Measurements from ENCODE around the gene CSE1L. TPM values are rescaled to one million over a fixed set of nuclear protein-coding genes. Genes with fewer than 3 reads are reported as not detected.

CSE1L gene
- total RNA-seq = 89.5 and 95.8 TPM in 2 replicates

GRCh38 chr20:49046087-49046900 lies at the start of gene CSE1L:
TSS of gene CSE1L (plus strand) at chr20:49046312. CDS start at chr20:49058464, 12,152 bp downstream.

Other genes starting within 250 kb of the CSE1L start
- gene PREX1, start 218.3 kb upstream of the CSE1L start, total RNA-seq = 0.14 and 0.34 TPM in 2 replicates
- gene ARFGEF2, start 124.6 kb upstream of the CSE1L start, total RNA-seq = 50.9 and 61.2 TPM in 2 replicates
- gene STAU1, start 142.0 kb downstream of the CSE1L start, total RNA-seq = 46.1 and 78.7 TPM in 2 replicates
- gene DDX27, start 173.1 kb downstream of the CSE1L start, total RNA-seq = 66.6 and 70.1 TPM in 2 replicates
- 21.2 and 53.4 TPM in 2 replicates for gene ZNFX1, start 231.7 kb downstream of the CSE1L start, total RNA-seq

Measured in nasal cavity respiratory epithelium epithelial cell of viscerocranial mucosa (primary cell).